AG20443 (cell line): ENCODE results near the gene PDLIM1.

Source experiments
- DNase-seq: peaks from one replicate; pipeline ENCODE4 v3.0.0; 2012; ENCODE audit warnings: low spot score, mixed read lengths

The PDLIM1 gene

GRCh38 chr10:95314192-95314918 is 23.6 kb upstream of the PDLIM1 start:
- no peak for DNase-seq

- no peak for DNase-seq
Observed at GRCh38 chr10:95312986-95313495, 22.2 kb upstream of the PDLIM1 start.

DNA sequence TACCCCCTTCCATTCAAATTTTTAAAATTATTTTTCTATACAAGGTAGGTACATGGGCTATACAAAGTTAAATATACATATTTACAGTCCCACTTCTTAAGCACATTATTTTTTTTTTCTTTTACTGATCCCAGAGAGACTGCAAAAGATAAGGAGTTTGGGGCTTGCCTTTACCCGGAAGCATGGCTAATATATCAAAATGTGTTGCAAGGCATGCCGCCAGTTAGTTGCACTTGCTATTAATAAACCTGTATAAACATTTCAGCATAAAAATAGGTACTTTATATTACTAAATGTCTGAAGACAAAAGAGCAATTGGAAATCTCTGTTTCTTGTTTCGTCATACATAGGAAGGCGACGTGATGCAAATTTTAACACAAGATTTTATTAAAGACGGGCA is 21.5 kb upstream of the PDLIM1 start:
- DNase-seq, result no peak

GRCh38 chr10:95309958-95310357 is 19.2 kb upstream of the PDLIM1 start:
- no peak for DNase-seq

- DNase-seq, result peak; percentile 79
Observed at GRCh38 chr10:95308389-95309302, 17.8 kb upstream of the PDLIM1 start.

DNA sequence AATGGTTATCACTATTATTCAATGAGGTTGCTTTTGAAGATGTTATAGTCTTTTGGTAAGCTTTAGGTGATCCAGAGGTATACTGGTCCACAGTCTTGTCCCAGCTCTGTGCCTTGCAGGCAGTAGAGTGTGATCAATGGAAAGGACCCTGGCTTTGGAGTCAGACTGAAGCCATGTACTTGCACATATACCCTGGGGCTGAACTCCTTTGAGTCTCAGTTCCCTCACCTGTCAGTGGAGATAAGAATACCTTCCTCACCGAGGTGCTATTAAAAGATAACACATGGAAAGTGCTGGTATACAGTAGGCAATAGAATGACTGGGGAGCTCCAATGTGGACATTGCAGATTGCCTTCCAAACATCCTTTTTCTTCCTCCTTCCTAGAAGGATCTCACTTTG is 16.0 kb upstream of the PDLIM1 start:
- no peak for DNase-seq

- DNase-seq, result no peak
Observed at GRCh38 chr10:95306318-95306650, 15.5 kb upstream of the PDLIM1 start.

DNA sequence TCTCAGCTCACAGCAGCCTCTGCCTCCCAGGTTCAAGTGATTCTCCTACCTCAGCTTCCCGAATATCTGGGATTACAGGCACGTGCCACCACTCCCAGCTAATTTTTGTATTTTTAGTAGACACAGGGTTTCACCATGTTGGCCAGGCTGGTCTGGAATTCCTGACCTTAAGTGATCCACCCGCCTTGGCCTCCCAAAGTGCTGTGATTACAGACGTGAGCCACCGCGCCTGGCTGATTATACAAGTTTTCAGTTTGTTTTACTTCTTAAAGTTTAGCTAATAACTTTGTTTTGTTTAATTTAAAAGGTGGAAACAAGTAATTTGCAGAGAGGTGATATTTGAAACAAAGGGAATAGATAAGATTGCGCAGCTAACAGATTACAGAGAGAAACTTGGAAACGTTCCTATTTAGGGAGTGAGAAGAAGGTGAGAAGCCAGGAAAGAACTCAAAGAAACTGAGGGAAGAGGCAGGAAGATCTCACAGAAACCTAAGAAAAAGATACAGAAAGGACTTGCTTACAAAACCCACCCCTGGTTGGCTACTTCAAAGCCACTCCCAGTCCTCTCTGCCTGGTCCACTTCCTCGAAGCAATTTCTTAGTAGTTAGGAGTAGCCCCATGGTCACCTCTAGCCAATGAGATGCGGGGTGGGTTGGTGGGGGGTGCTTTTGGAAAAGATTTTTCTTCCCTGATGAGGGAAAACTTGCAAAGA is 15.0 kb upstream of the PDLIM1 start:
- DNase-seq, result no peak

GRCh38 chr10:95304976-95305375 is 14.2 kb upstream of the PDLIM1 start:
- no peak for DNase-seq

DNA sequence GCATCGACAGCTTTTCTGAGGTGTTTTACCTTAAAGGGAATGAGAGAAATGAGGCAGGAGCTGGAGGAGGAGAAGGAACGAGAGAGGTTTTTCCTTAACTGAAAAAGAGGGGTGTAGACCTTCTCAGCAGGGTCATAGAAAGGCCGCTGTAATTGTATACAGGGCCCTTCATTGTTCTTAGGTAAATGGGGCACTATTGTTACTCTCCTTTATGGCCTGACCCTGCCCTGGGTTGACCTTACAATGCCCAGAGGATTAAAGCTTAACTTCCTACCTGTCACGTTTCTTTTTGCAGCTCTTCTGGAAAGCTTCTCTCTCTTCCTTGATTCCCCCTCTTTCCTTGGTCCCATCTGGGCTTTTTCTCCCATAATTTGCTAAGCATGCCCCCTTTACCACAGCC is 13.7 kb upstream of the PDLIM1 start:
- no peak for DNase-seq

- no peak for DNase-seq
Observed at GRCh38 chr10:95303950-95304349, 13.1 kb upstream of the PDLIM1 start.

DNA sequence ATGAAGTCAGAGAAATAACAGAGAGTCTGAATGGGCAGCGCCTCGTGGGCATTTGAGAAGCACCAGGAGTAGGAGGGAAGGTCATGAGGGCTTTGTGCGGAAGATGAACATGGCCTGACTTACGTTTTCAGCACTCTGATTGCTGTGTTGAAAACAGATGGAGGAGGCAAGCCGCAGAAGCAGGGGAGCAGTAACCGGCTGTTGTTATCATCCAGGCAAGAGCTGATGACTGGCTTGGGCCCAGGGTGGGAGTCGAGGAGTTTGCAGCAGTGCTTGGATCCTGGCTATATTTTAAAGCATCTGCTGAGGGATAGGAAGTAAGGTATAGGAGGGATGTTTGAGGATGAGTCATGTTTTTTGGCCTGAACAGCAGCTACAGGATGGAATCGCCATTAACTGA is 12.7 kb upstream of the PDLIM1 start:
- no peak for DNase-seq

DNA sequence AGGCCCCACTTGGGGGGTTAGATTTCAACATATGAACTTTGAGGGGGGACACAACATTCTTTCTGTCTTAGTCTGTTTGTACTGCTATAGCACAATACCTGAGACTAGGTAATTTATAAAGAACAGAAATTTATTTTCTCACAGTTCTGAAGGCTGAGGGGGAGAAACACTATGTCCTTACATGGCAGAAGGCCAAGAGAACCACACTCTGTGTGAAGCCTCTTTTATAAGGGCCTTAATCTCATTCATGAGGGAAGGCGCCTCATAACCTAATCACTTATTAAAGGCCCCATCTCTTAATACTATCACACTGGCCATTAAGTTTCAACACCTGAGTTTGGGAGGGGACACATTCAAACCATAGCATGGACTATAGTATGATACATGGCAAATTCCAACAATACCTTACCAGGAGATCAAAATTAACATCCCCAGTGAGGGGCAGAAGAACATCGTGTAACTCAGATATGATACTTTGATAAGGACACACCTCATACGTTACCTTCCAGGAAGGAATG is 9.3 kb upstream of the PDLIM1 start:
- DNase-seq, result no peak

DNA sequence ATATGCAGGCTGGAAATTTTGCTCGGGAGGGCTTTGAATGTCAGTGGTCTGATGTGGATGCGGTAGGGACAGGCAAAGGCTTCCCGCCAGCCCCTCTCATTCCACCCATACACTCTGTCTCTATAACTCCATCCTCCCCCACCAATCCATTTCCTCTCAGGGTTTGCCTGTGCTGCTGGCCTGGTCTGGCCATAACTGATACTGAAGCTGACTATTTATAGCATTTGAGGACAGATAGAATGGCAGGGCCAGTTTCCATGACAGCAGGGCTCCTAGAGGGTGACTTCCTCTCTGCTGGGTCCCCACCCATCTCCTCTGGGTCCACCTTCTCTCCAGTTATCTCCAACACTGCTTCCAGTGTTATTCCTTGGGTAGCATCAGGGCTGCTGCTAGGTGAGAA is 6.6 kb upstream of the PDLIM1 start:
- no peak for DNase-seq

- DNase-seq, result no peak
Observed at GRCh38 chr10:95296764-95297163, 6.0 kb upstream of the PDLIM1 start.

- DNase-seq, result peak; percentile 62
Observed at GRCh38 chr10:95295031-95295755, 4.4 kb upstream of the PDLIM1 start.

DNA sequence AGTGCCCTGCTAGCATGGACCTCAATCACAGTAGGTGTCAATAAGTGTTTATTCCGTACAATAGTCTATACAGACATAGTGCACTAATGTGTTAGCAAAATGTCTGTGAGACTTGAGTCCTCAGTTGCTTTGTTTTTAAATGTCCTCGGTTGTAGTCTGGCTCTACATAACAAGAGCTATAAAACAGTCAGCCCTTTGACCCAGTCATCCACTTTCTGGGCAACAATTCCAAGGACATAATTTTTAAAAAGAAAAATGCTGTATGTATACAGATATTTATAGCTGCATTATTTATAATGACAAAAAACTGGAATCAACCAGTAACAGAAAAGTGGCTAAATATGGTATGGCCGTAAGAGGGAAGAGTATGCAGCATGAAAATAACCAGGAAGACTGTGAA is 2.8 kb upstream of the PDLIM1 start:
- no peak for DNase-seq

- DNase-seq, result no peak
Observed at GRCh38 chr10:95291365-95292039, 699 bp upstream of the PDLIM1 start.

DNA sequence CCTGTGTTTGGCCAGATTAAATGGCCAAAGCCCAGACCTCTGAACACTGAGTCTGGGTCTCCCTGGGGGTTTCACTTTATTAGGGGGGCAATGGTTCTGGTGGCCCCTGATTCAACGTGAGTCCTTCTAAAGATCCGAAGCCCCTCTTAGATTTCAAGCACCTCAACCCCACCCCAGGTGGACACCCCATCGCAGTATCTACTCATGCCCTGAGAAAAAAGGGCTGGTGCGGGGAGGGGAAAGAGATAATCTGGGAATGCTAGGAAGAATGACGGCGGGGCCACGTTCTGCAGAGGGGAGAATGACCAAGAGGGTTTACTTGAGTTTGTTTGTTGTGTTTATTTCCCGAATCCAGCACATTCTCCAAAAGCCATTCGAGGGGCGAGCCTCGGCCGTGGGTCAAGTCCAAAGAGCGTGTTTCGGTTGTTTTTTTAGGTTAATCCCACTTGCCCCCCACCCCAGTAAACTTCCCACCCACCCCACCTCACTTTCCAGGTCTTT is 832 bp downstream of the PDLIM1 start:
- DNase-seq, result peak; percentile 40

- peak; percentile 53 for DNase-seq
Observed at GRCh38 chr10:95289003-95289920, 1.5 kb downstream of the PDLIM1 start.
